ENCODE results near the gene EVX1.

EVX1 gene

DNA sequence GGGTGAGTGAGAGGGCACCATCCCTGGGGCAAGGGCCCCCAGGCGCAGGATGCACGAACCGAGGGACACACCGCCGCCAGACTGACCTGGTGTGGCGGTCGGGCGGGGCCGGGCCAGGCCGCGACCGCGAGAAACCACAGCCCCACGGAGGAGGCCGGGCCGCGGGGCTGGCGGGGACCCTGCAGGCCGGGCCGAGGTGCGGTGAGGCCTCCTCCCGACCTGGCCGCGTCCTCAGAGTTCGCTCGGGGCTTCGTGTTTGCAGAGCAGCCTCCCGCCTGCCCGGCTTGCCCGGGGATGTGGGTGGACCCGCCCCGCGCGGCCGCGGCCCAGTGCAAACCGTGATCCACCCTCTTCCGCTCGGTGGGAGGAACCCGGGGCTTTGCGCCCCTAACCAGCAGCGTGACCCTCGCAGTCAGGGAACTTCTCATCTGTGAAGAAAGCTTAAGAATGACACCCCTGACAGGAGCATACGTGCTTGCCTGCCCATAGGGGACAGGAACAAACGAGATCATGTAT, 22.1 kb upstream of the EVX1 start:
- no peak overlapping the region; the same call in 1 of the 2 replicates for H3K4me3 ChIP-seq (ENCODE audit: low read length)
- peaks cover 100% of the 10 kb centered on the region for H3K27me3 ChIP-seq (ENCODE audit: insufficient read depth, low read length)
- H3K9ac ChIP-seq (ENCODE audit: low read depth, low read length) = no peak overlapping the region
- no peaks in the 10 kb centered on the region for H3K9me3 ChIP-seq (ENCODE audit: insufficient read depth, low read depth, low read length)
- peaks cover 7% of the 10 kb centered on the region; the same call in 1 of the 2 replicates for H3K4me1 ChIP-seq (ENCODE audit: insufficient read depth, low read length)
- H3K36me3 ChIP-seq (ENCODE audit: insufficient read depth, low read depth, low read length) = no peaks in the 10 kb centered on the region
- H3K27ac ChIP-seq (ENCODE audit: low read length) = no peak overlapping the region

DNA sequence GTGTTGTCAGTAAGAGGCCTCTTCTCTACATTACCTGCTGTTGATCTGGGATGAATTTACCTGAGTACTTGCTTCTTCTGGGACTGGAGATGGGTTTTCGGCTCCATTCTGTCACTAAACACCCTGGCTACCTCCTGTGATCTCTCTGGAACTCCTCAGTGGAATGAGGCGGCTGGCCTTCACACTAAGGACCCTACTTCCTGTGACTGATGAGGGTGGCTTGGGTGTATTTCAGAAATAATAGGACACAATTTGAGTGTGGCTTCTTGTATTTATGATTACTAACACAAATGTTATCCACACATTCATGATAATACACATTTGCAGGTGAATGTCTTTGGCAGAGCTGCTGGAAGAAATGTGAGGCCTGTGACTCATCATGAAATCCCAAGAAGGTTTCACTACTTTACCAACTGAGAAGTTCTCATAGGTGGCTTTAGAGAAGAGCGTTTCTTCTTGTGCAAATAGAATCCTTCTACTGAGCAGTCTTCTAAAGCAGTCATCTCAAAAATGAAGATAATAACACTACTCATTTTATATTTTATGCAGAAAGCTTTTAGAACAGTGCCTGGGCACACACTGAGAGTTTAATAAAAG, 21.3 kb upstream of the EVX1 start:
- peaks cover 7% of the 10 kb centered on the region; the same call in 1 of the 2 replicates for H3K4me1 ChIP-seq (ENCODE audit: insufficient read depth, low read length)
- no peaks in the 10 kb centered on the region for H3K9me3 ChIP-seq (ENCODE audit: insufficient read depth, low read depth, low read length)
- no peak overlapping the region for H3K27ac ChIP-seq (ENCODE audit: low read length)
- H3K4me3 ChIP-seq (ENCODE audit: low read length) = no peak overlapping the region
- no peak overlapping the region for H3K9ac ChIP-seq (ENCODE audit: low read depth, low read length)
- H3K36me3 ChIP-seq (ENCODE audit: insufficient read depth, low read depth, low read length) = no peaks in the 10 kb centered on the region
- H3K27me3 ChIP-seq (ENCODE audit: insufficient read depth, low read length) = peaks cover 100% of the 10 kb centered on the region

DNA sequence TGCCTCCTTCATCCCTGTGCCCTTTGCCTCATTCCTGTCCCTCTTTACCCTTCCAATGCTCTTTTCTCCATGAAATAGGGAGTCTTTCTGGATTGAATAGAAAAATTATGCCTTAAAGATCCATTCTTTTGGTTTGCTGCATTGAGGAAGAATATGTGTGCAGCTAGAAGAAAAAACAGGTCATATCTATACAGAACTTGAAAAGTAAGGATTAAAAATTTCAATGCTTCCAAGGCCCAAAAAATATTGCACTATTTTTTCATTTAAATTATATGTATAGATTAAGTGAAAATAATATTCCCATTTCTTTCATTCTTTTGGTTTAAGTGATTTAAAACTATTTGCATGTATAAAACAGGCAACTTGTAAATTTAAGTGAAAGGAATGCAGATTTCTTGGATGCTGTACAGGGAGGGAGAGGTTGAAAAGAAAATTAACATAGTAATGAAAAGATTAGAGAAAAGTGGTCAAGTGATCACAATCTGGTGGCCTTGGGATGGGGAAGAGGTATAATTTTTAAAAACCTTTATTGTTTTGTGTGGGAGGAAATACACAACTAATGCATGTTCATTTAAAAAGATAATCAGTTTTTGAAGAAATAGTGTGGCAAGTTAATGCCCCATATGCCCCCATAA, 18.5 kb upstream of the EVX1 start:
- H3K4me1 ChIP-seq (ENCODE audit: insufficient read depth, low read length) = peaks cover 7% of the 10 kb centered on the region; the same call in 1 of the 2 replicates
- H3K9ac ChIP-seq (ENCODE audit: low read depth, low read length) = no peak overlapping the region
- H3K36me3 ChIP-seq (ENCODE audit: insufficient read depth, low read depth, low read length) = no peaks in the 10 kb centered on the region
- peaks cover 100% of the 10 kb centered on the region for H3K27me3 ChIP-seq (ENCODE audit: insufficient read depth, low read length)
- no peak overlapping the region for H3K27ac ChIP-seq (ENCODE audit: low read length)
- H3K9me3 ChIP-seq (ENCODE audit: insufficient read depth, low read depth, low read length) = no peaks in the 10 kb centered on the region
- no peak overlapping the region for H3K4me3 ChIP-seq (ENCODE audit: low read length)

DNA sequence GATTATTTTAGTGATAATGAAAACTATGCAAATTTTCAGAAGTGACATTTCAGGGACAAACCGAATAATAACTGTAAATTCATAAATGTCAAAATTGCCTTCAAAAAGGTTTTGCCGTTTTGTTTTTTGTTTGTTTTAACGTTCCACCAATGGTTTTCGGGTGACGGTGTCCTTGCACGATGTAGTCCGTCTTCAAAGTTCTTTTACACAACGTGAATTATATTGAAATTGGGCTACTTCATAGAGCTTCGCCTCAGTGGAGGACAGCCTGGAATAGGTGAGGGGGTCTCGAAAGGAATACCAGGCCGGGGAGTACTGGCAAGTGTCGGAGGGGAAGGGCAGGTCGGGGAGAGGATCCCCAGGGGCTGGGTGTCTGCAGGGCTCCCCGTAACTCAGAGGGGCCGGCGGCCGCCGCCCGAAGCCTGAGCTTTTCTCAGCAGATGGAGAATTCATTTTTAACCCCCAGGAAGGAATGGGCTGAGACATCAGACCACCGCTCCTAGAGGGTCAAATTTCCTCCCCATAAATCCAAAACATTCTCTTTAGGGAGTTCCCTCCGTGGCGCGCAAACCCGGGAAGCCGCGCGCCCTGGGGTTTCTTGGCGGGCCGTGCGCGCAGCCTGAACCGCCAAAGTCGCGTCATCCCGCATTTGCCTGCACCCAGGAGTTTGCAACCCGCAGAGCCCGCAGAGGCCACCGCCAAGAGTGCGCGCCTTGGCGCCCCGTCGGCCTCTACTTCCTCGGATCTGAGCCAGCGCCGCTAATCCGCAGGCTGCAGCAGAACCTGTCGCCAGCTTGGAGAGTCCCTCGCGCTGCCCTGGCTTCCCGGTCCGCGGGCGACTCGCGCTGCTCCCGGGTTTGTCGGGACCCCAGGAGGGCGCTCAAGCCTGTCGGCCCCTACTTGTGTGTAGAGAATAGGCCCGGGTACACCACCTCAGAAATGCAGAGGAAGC, 17.3 kb upstream of the EVX1 start:
- peaks cover 100% of the 10 kb centered on the region for H3K27me3 ChIP-seq (ENCODE audit: insufficient read depth, low read length)
- H3K27ac ChIP-seq (ENCODE audit: low read length) = no peak overlapping the region
- H3K9ac ChIP-seq (ENCODE audit: low read depth, low read length) = no peak overlapping the region
- no peaks in the 10 kb centered on the region for H3K9me3 ChIP-seq (ENCODE audit: insufficient read depth, low read depth, low read length)
- peaks cover 7% of the 10 kb centered on the region; the same call in 1 of the 2 replicates for H3K4me1 ChIP-seq (ENCODE audit: insufficient read depth, low read length)
- peak overlapping the region; percentile 47; the same call in 1 of the 2 replicates for H3K4me3 ChIP-seq (ENCODE audit: low read length)
- H3K36me3 ChIP-seq (ENCODE audit: insufficient read depth, low read depth, low read length) = no peaks in the 10 kb centered on the region

DNA sequence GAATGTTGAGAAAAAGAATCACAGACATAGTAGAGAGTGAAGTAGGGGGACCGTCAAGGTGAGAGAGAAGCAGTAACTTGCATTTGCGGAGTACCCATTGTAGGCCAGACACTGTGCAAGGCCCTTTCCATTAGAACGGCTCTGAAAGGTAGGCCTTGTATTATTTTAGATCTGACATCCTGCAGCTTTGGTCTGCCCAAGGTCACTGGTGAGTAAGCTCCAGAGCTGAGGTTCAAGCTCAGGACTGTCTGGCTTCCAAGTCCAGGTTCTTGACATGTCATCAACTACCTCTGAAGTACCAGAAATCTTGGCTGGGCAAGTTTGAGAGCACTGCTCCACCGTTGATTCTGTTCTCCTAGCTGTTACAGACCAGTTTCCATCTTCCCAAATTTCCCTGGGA, 13.2 kb upstream of the EVX1 start:
- peaks cover 94% of the 10 kb centered on the region for H3K27me3 ChIP-seq (ENCODE audit: insufficient read depth, low read length)
- no peak overlapping the region for H3K27ac ChIP-seq (ENCODE audit: low read length)
- no peaks in the 10 kb centered on the region; the same call in 1 of the 2 replicates for H3K4me1 ChIP-seq (ENCODE audit: insufficient read depth, low read length)
- no peak overlapping the region for H3K4me3 ChIP-seq (ENCODE audit: low read length)
- no peaks in the 10 kb centered on the region for H3K9me3 ChIP-seq (ENCODE audit: insufficient read depth, low read depth, low read length)
- no peaks in the 10 kb centered on the region for H3K36me3 ChIP-seq (ENCODE audit: insufficient read depth, low read depth, low read length)
- no peak overlapping the region for H3K9ac ChIP-seq (ENCODE audit: low read depth, low read length)

DNA sequence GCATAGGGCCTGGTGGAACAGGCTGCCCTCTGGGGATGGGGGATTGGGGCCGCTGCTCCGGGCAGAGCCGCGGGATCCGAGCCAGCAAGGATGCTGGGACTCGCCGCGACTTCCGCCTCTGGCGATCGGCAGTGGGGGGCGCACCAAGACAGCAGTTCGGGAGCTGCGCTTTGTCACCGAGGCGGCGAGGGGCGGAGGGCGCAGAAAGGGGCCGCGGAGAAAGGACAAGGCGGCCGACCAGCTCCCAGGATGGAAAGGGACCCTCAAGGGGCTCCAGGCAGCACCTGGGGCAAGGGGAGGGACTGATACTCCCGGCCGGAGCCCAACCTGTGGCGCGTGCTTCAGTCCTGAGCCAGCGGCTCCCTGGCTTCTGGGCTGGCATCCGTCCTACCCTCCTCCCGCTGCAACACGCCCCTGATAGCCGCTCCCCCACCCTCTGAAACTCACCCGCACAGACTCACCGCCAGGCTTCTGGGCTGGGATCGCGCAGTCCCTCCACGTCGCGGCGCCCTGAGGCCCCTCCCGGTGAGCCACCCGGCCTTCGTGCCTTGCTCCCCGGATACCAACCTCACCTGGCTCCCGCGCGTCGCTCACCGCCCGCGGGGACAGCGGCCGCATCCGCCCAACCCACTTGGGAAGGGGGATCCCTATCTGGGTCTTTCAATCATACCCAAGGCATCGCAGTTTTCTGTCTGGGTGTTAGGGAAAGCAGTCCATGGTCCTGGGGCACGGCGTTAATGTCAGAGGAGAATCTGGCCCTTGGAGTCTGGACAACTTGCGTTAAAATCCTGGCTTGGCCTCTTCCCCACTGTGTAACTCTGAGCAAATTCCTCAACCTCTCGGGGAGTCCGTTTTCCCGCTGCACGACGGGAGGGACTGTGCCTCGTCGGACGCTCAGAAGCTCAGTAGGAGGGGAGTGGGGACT, 7.0 kb upstream of the EVX1 start:
- Histone ChIP-seq H3K9ac (ENCODE audit: low read depth, low read length) (no peak overlapping the region), H3K4me3 (ENCODE audit: low read length) (peak overlapping the region; percentile 67), H3K4me1 (ENCODE audit: insufficient read depth, low read length) (peaks cover 2% of the 10 kb centered on the region; the same call in 1 of the 2 replicates), H3K27ac (ENCODE audit: low read length) (no peak overlapping the region), H3K36me3 (ENCODE audit: insufficient read depth, low read depth, low read length) (no peaks in the 10 kb centered on the region), H3K27me3 (ENCODE audit: insufficient read depth, low read length) (peaks cover 94% of the 10 kb centered on the region), H3K9me3 (ENCODE audit: insufficient read depth, low read depth, low read length) (peaks cover 6% of the 10 kb centered on the region; the same call in 1 of the 2 replicates)

DNA sequence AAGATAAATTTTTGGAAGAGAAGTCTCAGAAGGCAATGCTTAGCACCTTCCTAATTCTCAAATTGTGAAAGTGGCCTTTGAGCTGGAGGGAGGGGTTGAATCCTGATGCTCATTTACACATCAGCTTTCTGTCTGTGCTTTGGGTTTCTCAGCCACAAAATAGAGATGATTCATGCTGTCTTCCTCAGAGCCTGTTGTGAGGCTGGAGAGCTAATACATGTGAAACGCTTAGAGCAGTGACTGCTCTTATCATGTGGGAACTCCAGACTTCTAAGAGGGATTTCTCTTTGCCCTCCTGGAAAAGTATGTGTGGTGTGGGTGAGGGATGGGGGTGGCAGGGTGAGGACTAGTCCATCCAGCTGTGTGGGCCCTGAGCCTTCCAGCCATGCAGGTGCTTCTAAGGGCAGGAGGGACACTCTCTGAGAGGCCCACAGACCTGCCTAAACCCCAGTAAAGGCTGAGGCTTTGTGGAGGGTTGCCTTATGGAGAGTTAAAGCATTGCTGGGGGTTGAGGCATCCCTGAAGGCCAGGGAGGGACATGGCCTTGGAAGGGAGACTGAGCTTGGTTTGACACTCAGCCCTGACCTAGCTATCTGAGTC, 4.8 kb upstream of the EVX1 start:
- Histone ChIP-seq H3K4me1 (ENCODE audit: insufficient read depth, low read length) (peaks cover 10% of the 10 kb centered on the region), H3K27ac (ENCODE audit: low read length) (no peak overlapping the region), H3K9ac (ENCODE audit: low read depth, low read length) (no peak overlapping the region), H3K27me3 (ENCODE audit: insufficient read depth, low read length) (peaks cover 100% of the 10 kb centered on the region), H3K4me3 (ENCODE audit: low read length) (no peak overlapping the region), H3K9me3 (ENCODE audit: insufficient read depth, low read depth, low read length) (peaks cover 9% of the 10 kb centered on the region; the same call in 1 of the 2 replicates), H3K36me3 (ENCODE audit: insufficient read depth, low read depth, low read length) (no peaks in the 10 kb centered on the region)

DNA sequence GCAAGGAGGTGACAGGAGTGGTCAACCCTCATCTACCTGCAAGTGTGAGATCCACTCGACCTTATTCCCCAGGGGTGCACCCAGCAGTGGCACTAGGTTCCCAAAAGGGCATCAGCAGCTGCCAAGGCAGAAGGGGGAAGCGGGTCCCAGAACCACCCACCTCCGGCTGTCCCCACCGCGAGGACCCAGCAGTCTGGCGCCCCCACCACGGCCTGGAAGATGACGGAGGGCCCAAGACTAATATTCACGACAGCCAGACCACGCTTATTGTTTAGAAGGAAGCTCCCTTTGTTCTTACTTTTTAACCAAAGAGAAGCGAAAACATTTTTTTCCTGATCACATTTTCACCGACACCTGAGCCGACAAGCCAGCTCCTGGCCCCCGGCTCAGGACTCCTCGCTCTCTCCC, 3.6 kb upstream of the EVX1 start:
- Histone ChIP-seq H3K9ac (ENCODE audit: low read depth, low read length) (no peak overlapping the region), H3K27me3 (ENCODE audit: insufficient read depth, low read length) (peaks cover 100% of the 10 kb centered on the region)

DNA sequence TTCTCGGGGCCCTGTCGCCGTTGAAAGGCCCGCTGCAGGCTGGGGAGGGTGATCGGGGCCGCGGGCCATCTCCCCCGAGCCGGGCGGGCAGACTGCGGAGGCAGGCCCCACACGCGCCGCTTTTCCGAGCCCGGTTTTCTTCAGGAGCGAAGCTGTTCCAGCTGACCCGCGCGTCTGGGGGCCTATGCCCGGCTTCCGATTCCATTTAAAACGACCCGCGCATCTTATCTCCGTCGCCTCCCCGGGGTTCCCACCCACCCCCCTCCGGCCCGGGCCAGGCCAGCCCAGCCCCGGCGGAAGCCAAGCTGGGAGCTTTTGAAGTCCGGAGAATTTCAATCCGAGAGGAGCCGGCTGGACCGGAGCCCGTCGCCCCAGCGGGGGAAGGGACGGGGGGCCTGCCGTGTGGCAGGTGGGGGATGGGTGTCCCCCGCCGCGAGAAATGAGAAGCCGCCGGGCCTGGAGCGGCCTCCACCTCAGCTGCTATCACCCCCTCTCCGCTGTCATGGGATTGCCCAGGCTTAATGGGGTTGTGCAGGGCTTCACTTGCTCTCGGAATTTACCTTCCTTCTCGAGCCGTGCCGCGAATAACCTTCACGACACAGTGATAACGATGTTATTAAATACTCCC, 3.1 kb upstream of the EVX1 start:
- Histone ChIP-seq H3K4me1 (ENCODE audit: insufficient read depth, low read length) (peaks cover 10% of the 10 kb centered on the region), H3K9me3 (ENCODE audit: insufficient read depth, low read depth, low read length) (peaks cover 13% of the 10 kb centered on the region; the same call in 1 of the 2 replicates), H3K9ac (ENCODE audit: low read depth, low read length) (no peak overlapping the region), H3K27me3 (ENCODE audit: insufficient read depth, low read length) (peaks cover 100% of the 10 kb centered on the region), H3K27ac (ENCODE audit: low read length) (no peak overlapping the region), H3K4me3 (ENCODE audit: low read length) (no peak overlapping the region), H3K36me3 (ENCODE audit: insufficient read depth, low read depth, low read length) (no peaks in the 10 kb centered on the region)

More for the DNA sequence above, 3.6 kb upstream of the EVX1 start:
- peaks cover 13% of the 10 kb centered on the region; the same call in 1 of the 2 replicates for H3K9me3 ChIP-seq (ENCODE audit: insufficient read depth, low read depth, low read length)
- H3K4me3 ChIP-seq (ENCODE audit: low read length) = no peak overlapping the region
- H3K27ac ChIP-seq (ENCODE audit: low read length) = no peak overlapping the region
- no peaks in the 10 kb centered on the region for H3K36me3 ChIP-seq (ENCODE audit: insufficient read depth, low read depth, low read length)
- peaks cover 10% of the 10 kb centered on the region for H3K4me1 ChIP-seq (ENCODE audit: insufficient read depth, low read length)

DNA sequence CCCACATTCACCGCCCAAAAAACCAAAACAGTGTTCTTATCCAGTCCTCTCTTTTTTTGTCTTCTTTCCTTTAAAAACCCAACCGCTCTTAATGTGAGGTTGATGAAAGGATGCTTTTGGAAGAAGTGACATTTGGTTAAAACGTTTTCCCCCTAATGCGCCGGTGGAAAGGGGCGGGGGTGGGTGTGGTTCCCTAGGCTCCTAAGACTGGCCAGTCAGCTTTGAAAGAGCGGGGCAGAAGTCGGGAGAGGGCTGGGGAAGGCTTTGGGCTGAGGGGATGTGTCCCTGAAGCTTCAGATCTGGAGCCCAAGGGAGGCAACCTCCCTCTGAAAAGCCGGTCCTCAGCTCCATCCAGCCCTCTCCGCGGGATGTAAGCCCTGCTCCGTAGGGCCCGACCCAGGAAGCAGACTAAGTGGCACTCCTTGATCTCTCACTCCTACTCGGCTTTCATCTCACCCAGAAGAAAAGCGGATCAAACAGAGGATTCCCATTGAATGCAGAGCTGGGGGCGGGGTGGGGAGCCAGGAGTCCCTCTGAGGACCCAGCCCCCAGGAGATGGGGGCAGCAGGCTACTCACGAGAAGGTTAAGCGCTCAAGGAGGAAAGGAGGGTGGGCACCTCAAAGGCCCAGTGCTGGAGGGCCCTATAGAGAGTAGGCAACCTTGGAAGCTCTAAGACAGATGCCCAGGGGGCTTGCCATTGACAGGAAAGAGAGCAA, 2.4 kb upstream of the EVX1 start:
- Histone ChIP-seq H3K4me3 (ENCODE audit: low read length) (no peak overlapping the region), H3K27me3 (ENCODE audit: insufficient read depth, low read length) (peaks cover 100% of the 10 kb centered on the region), H3K9ac (ENCODE audit: low read depth, low read length) (no peak overlapping the region), H3K4me1 (ENCODE audit: insufficient read depth, low read length) (peaks cover 10% of the 10 kb centered on the region), H3K9me3 (ENCODE audit: insufficient read depth, low read depth, low read length) (peaks cover 17% of the 10 kb centered on the region; the same call in 1 of the 2 replicates), H3K36me3 (ENCODE audit: insufficient read depth, low read depth, low read length) (no peaks in the 10 kb centered on the region), H3K27ac (ENCODE audit: low read length) (no peak overlapping the region)
